ENCODE data around the gene RABGAP1L.

RABGAP1L gene

GRCh38 chr1:174988986-174989385 lies 829.7 kb downstream of the RABGAP1L start:
- no peak for DNase-seq (ENCODE audit: low spot score)
- no peaks in the 10 kb centered on the region for H3K9me3 ChIP-seq (replicated peaks in 1 of 2; ENCODE audit: control insufficient read depth in 2 of 2, insufficient read depth in 1 of 2, low read depth in 1 of 2, low read length in 2 of 2)
- no peaks in the 10 kb centered on the region for H3K79me1 ChIP-seq (ENCODE audit: low read depth, low read length)
- no peak overlapping the region for H3K4me2 ChIP-seq (ENCODE audit: insufficient read depth, low read length, poor library complexity, severe bottlenecking)
- no peak overlapping the region for H3K4me3 ChIP-seq (ENCODE audit: low read length in 2 of 2)
- H3K14ac ChIP-seq (ENCODE audit: low read length), result no peak overlapping the region
- no peak overlapping the region for H2BK5ac ChIP-seq (ENCODE audit: low read length)
- H3K4me1 ChIP-seq (ENCODE audit: control insufficient read depth in 2 of 2, insufficient read depth in 1 of 2, low read depth in 1 of 2, low read length in 2 of 2), result peaks cover 0 to 1% of the 10 kb centered on the region in 2 donors
- no peak overlapping the region for H3K27ac ChIP-seq (replicated peaks; ENCODE audit: low read length)
- H2BK120ac ChIP-seq (ENCODE audit: low read depth, low read length), result no peak overlapping the region
- no peak overlapping the region for H2AFZ ChIP-seq (ENCODE audit: low read length)
- no CpG with 5 or more reads among the region's 3 CpGs for WGBS, 2 donors (ENCODE audit: extremely low coverage in 2 of 2, insufficient read length in 2 of 2, insufficient replicate concordance in 1 of 2)
- H3K23ac ChIP-seq (ENCODE audit: low read depth, low read length, poor library complexity), result no peak overlapping the region
- H3K36me3 ChIP-seq (replicated peaks in 1 of 2; ENCODE audit: control insufficient read depth in 2 of 2, insufficient read depth in 2 of 2, low read length in 2 of 2), result no peaks in the 10 kb centered on the region
- H3K9ac ChIP-seq (ENCODE audit: low read depth, low read length, poor library complexity), result no peak overlapping the region
- no peak overlapping the region for H4K8ac ChIP-seq (ENCODE audit: low read depth, low read length)
- H2AK5ac ChIP-seq (ENCODE audit: low read depth, low read length), result no peak overlapping the region
- H2BK12ac ChIP-seq (ENCODE audit: low read length), result no peak overlapping the region
- H3K18ac ChIP-seq (ENCODE audit: low read length), result no peak overlapping the region
- H3K27me3 ChIP-seq (ENCODE audit: control insufficient read depth in 3 of 3, insufficient read depth in 3 of 3, low read depth in 1 of 3, low read length in 3 of 3), result no peaks in the 10 kb centered on the region
- no peak overlapping the region for H4K91ac ChIP-seq (ENCODE audit: low read depth, low read length, poor library complexity)
- no peak overlapping the region for H2BK15ac ChIP-seq (ENCODE audit: low read length)
- no peak overlapping the region for H3K4ac ChIP-seq (ENCODE audit: low read length)

- no peaks in the 10 kb centered on the region for H3K79me1 ChIP-seq (ENCODE audit: low read depth, low read length)
- H3K4me3 ChIP-seq (ENCODE audit: low read length in 2 of 2), result no peak overlapping the region
- no peak overlapping the region for H3K9ac ChIP-seq (ENCODE audit: low read depth, low read length, poor library complexity)
- H3K14ac ChIP-seq (ENCODE audit: low read length), result no peak overlapping the region
- no peak overlapping the region for H3K18ac ChIP-seq (ENCODE audit: low read length)
- no peak overlapping the region for H3K4ac ChIP-seq (ENCODE audit: low read length)
- H2BK5ac ChIP-seq (ENCODE audit: low read length), result no peak overlapping the region
- WGBS, 2 donors (ENCODE audit: extremely low coverage in 2 of 2, insufficient read length in 2 of 2, insufficient replicate concordance in 1 of 2), result no CpG with 5 or more reads among the region's 5 CpGs
- H2BK120ac ChIP-seq (ENCODE audit: low read depth, low read length), result no peak overlapping the region
- no peak overlapping the region for H3K23ac ChIP-seq (ENCODE audit: low read depth, low read length, poor library complexity)
- H2BK12ac ChIP-seq (ENCODE audit: low read length), result no peak overlapping the region
- H2AFZ ChIP-seq (ENCODE audit: low read length), result no peak overlapping the region
- H3K9me3 ChIP-seq (replicated peaks in 1 of 2; ENCODE audit: control insufficient read depth in 2 of 2, insufficient read depth in 1 of 2, low read depth in 1 of 2, low read length in 2 of 2), result no peaks in the 10 kb centered on the region
- no peaks in the 10 kb centered on the region for H3K36me3 ChIP-seq (replicated peaks in 1 of 2; ENCODE audit: control insufficient read depth in 2 of 2, insufficient read depth in 2 of 2, low read length in 2 of 2)
- no peak overlapping the region for H3K27ac ChIP-seq (replicated peaks; ENCODE audit: low read length)
- DNase-seq (ENCODE audit: low spot score), result no peak
- no peaks in the 10 kb centered on the region for H3K27me3 ChIP-seq (ENCODE audit: control insufficient read depth in 3 of 3, insufficient read depth in 3 of 3, low read depth in 1 of 3, low read length in 3 of 3)
- no peak overlapping the region for H2BK15ac ChIP-seq (ENCODE audit: low read length)
- H4K91ac ChIP-seq (ENCODE audit: low read depth, low read length, poor library complexity), result no peak overlapping the region
- no peak overlapping the region for H4K8ac ChIP-seq (ENCODE audit: low read depth, low read length)
- H3K4me2 ChIP-seq (ENCODE audit: insufficient read depth, low read length, poor library complexity, severe bottlenecking), result no peak overlapping the region
- H2AK5ac ChIP-seq (ENCODE audit: low read depth, low read length), result no peak overlapping the region
- H3K4me1 ChIP-seq (ENCODE audit: control insufficient read depth in 2 of 2, insufficient read depth in 1 of 2, low read depth in 1 of 2, low read length in 2 of 2), result peaks cover 0 to 1% of the 10 kb centered on the region in 2 donors
These were observed 830.4 kb downstream of the RABGAP1L start for GRCh38 chr1:174989536-174990220.

- no peak overlapping the region for H3K4me3 ChIP-seq (ENCODE audit: low read length in 2 of 2)
These were observed 831.2 kb downstream of the RABGAP1L start for GRCh38 chr1:174990382-174990999.

GRCh38 chr1:174991473-174991872 lies 832.2 kb downstream of the RABGAP1L start:
- Histone ChIP-seq H3K36me3 (replicated peaks in 1 of 2; ENCODE audit: control insufficient read depth in 2 of 2, insufficient read depth in 2 of 2, low read length in 2 of 2) (no peaks in the 10 kb centered on the region), H3K4me2 (ENCODE audit: insufficient read depth, low read length, poor library complexity, severe bottlenecking) (no peak overlapping the region), H2BK15ac (ENCODE audit: low read length) (no peak overlapping the region), H3K14ac (ENCODE audit: low read length) (no peak overlapping the region), H3K4ac (ENCODE audit: low read length) (no peak overlapping the region), H3K4me1 (ENCODE audit: control insufficient read depth in 2 of 2, insufficient read depth in 1 of 2, low read depth in 1 of 2, low read length in 2 of 2) (peaks cover 0 to 1% of the 10 kb centered on the region in 2 donors), H2AFZ (ENCODE audit: low read length) (no peak overlapping the region), H4K8ac (ENCODE audit: low read depth, low read length) (no peak overlapping the region), H2BK5ac (ENCODE audit: low read length) (no peak overlapping the region), H3K27ac (replicated peaks; ENCODE audit: low read length) (no peak overlapping the region), H4K91ac (ENCODE audit: low read depth, low read length, poor library complexity) (no peak overlapping the region), H2AK5ac (ENCODE audit: low read depth, low read length) (no peak overlapping the region), H2BK120ac (ENCODE audit: low read depth, low read length) (no peak overlapping the region), H3K27me3 (ENCODE audit: control insufficient read depth in 3 of 3, insufficient read depth in 3 of 3, low read depth in 1 of 3, low read length in 3 of 3) (no peaks in the 10 kb centered on the region), H3K18ac (ENCODE audit: low read length) (no peak overlapping the region), H3K9ac (ENCODE audit: low read depth, low read length, poor library complexity) (no peak overlapping the region), H2BK12ac (ENCODE audit: low read length) (no peak overlapping the region), H3K79me1 (ENCODE audit: low read depth, low read length) (no peaks in the 10 kb centered on the region), H3K23ac (ENCODE audit: low read depth, low read length, poor library complexity) (no peak overlapping the region), H3K4me3 (ENCODE audit: low read length in 2 of 2) (no peak overlapping the region), H3K9me3 (replicated peaks in 1 of 2; ENCODE audit: control insufficient read depth in 2 of 2, insufficient read depth in 1 of 2, low read depth in 1 of 2, low read length in 2 of 2) (no peaks in the 10 kb centered on the region)
- WGBS, 2 donors (ENCODE audit: extremely low coverage in 2 of 2, insufficient read length in 2 of 2, insufficient replicate concordance in 1 of 2), result no CpG with 5 or more reads among the region's 1 CpG
- DNase-seq (ENCODE audit: low spot score), result no peak

More at GRCh38 chr1:174990382-174990999, 831.2 kb downstream of the RABGAP1L start:
- Histone ChIP-seq H2BK12ac (ENCODE audit: low read length) (no peak overlapping the region), H3K36me3 (replicated peaks in 1 of 2; ENCODE audit: control insufficient read depth in 2 of 2, insufficient read depth in 2 of 2, low read length in 2 of 2) (no peaks in the 10 kb centered on the region), H3K79me1 (ENCODE audit: low read depth, low read length) (no peaks in the 10 kb centered on the region), H3K4me2 (ENCODE audit: insufficient read depth, low read length, poor library complexity, severe bottlenecking) (no peak overlapping the region), H2AFZ (ENCODE audit: low read length) (no peak overlapping the region), H3K9ac (ENCODE audit: low read depth, low read length, poor library complexity) (no peak overlapping the region), H3K27ac (replicated peaks; ENCODE audit: low read length) (no peak overlapping the region), H3K27me3 (ENCODE audit: control insufficient read depth in 3 of 3, insufficient read depth in 3 of 3, low read depth in 1 of 3, low read length in 3 of 3) (no peaks in the 10 kb centered on the region), H4K8ac (ENCODE audit: low read depth, low read length) (no peak overlapping the region), H3K4me1 (ENCODE audit: control insufficient read depth in 2 of 2, insufficient read depth in 1 of 2, low read depth in 1 of 2, low read length in 2 of 2) (peaks cover 0 to 1% of the 10 kb centered on the region in 2 donors), H3K4ac (ENCODE audit: low read length) (no peak overlapping the region), H2BK15ac (ENCODE audit: low read length) (no peak overlapping the region), H2AK5ac (ENCODE audit: low read depth, low read length) (no peak overlapping the region), H2BK120ac (ENCODE audit: low read depth, low read length) (no peak overlapping the region), H3K18ac (ENCODE audit: low read length) (no peak overlapping the region), H3K9me3 (replicated peaks in 1 of 2; ENCODE audit: control insufficient read depth in 2 of 2, insufficient read depth in 1 of 2, low read depth in 1 of 2, low read length in 2 of 2) (no peaks in the 10 kb centered on the region), H4K91ac (ENCODE audit: low read depth, low read length, poor library complexity) (no peak overlapping the region), H3K14ac (ENCODE audit: low read length) (no peak overlapping the region), H3K23ac (ENCODE audit: low read depth, low read length, poor library complexity) (no peak overlapping the region), H2BK5ac (ENCODE audit: low read length) (no peak overlapping the region)
- no CpG with 5 or more reads among the region's 6 CpGs for WGBS, 2 donors (ENCODE audit: extremely low coverage in 2 of 2, insufficient read length in 2 of 2, insufficient replicate concordance in 1 of 2)
- no peak for DNase-seq (ENCODE audit: low spot score)

Data from neuronal stem cell (in vitro differentiated cells).